GM12874 (cell line): ENCODE data around the gene MRGPRF.

Experiments
- TF ChIP-seq, protein P1 (sequence below): IDR thresholded peaks from 2 replicates; pipeline ENCODE4 v1.5.1; 2011; ENCODE audit warnings: low read depth, mild to moderate bottlenecking, control low read depth, low read length, moderate library complexity; ENCODE audit not compliant: insufficient read depth

Gene MRGPRF

DNA sequence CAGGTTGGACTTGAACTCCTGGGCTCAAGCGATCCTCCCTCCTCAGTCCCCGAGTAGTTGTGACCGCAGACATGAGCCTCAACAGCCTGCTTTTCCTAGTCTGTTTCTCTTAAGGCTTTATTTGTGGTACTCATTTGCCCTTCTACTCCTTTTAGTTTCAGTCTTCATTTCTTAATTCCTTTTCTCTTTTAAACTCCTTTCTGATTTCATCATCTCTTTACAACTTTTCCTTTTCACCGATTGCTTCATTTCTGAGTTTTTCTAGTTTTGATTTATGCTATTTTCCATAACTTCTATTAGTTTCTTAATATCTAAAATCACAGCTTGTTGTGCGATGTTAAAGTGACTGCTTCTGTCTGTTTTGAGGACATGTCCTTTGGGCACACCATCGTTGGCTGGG lies 17.3 kb upstream of the MRGPRF start:
- TF ChIP-seq, protein P1, sequence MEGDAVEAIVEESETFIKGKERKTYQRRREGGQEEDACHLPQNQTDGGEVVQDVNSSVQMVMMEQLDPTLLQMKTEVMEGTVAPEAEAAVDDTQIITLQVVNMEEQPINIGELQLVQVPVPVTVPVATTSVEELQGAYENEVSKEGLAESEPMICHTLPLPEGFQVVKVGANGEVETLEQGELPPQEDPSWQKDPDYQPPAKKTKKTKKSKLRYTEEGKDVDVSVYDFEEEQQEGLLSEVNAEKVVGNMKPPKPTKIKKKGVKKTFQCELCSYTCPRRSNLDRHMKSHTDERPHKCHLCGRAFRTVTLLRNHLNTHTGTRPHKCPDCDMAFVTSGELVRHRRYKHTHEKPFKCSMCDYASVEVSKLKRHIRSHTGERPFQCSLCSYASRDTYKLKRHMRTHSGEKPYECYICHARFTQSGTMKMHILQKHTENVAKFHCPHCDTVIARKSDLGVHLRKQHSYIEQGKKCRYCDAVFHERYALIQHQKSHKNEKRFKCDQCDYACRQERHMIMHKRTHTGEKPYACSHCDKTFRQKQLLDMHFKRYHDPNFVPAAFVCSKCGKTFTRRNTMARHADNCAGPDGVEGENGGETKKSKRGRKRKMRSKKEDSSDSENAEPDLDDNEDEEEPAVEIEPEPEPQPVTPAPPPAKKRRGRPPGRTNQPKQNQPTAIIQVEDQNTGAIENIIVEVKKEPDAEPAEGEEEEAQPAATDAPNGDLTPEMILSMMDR, result no peak

DNA sequence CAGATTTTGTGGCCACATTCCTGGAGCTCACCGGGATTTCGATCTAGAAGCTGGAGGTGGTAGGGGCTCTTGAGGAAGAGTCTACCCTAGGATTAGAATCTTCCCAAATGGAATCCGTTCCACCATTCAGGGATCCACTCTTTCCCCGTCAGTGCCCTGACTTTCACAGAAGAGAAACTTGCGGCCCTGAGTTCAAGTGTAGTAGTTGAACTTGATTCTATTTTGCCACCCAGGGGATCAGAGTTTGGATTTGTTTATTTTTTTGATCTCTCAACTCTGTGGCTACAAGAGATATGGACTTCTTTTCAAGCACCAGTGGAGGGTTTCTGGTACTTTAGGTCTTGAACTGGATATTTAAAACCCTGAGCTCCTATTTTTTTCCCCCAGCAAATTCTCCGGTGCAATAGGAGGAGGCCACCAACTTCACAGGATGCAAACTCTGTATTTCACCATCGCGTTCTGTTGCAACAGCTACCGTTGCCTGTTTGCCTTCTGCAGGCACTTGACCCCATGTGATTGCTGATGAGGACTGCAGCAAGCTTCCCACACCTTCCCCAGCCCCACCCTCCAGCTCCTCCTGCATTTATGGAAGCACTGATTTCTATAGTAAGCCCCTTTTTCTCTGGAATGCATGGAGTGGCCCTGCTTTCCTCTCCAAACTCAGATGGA lies 14.8 kb upstream of the MRGPRF start:
- TF ChIP-seq, protein P1, result no peak

DNA sequence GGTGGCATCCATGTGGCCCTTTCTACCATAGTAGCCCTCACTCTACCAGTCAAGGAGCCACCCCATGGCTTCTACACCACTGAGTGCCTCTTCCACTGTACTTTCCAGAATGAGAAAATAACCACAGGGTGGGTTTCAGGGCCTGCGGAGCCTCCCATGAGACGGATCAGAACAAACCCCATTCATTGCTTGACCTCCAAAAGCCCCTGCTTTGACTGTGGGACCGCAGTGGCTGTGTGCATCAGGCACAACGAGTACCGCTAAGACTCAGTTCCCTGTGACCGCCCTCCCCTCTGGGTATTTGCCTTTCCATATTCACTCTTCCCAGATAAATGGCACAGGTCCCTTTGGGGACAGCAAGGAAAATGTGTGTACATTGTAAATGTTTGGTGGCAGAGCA lies 11.5 kb upstream of the MRGPRF start:
- TF ChIP-seq, protein P1, result no peak

DNA sequence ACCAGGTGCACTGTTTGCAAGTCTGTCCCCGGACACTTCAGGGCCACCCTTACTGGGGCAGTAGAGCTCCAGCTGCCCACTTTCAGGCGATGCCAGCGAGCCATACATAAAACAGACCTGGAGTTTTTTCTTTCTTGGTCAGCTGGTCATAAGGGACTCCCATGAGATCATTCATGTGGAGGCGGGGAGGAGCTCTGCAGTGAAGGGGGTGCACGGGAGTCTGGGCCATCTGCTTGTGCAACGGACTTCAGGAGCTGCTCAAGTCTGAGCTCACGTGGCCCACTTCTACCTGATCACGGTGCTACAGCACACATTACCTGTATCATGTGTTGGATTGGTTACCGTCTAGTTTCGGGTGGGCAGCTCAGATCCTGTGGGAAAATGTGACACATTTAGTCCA lies 9.2 kb upstream of the MRGPRF start:
- TF ChIP-seq, protein P1, result no peak

DNA sequence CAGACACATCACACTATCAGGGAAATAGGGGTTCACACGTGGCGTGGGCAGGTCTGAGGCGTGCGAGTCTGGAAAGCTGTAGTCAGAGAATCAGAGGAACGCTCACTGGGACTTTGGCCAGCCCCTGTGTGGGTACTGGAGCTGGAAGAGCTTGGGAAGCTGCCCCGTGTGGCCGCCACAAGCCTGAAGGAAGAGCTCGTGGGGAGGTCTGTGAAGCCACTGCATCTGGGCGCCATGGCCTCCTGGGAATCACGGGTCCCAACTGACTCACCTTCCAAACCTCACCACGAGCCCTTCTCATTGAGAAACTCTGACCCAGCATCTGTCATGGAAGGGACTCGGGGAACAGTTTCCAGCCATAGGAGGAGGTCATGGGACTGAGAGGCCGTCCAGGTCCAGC lies 5.9 kb upstream of the MRGPRF start:
- TF ChIP-seq, protein P1, result no peak

- TF ChIP-seq, protein P1, result no peak
These were observed 4.9 kb upstream of the MRGPRF start for GRCh38 chr11:69017951-69018350.

- TF ChIP-seq, protein P1, result no peak
These were observed 2.0 kb upstream of the MRGPRF start for GRCh38 chr11:69014898-69015549.
